HCT116 (cell line): ENCODE results near the gene PIAS4. TPM values are rescaled to one million over a fixed set of nuclear protein-coding genes. Genes with fewer than 3 reads are reported as not detected.

ENCODE experiments used
- ATAC-seq: fragments of 200-7000 bp; cut with Tn5 transposase; 2 replicates; pipeline ENCODE4 v1.9.1; 2020; ENCODE audit warnings: mild to moderate bottlenecking, moderate library complexity
- BruUV-seq: library from RNA; stranded (reverse); fragments of 400-500 nt; replicated peaks from 2 replicates; lab custom pipeline; 2021; lab: Mats Ljungman, UMichigan
- CTCF ChIA-PET: fragments of 300-600 bp; sonication (Branson Sonifier 250); formaldehyde crosslinking; loops from one replicate; lab custom pipeline; 2021; ENCODE audit warnings: antibody characterized with exemption; lab: Charles Lee
- POLR2A ChIA-PET: fragments of 300-600, 350-600 bp; sonication (Branson Sonifier 250); formaldehyde crosslinking; loops from one replicate; lab custom pipeline; 2021; ENCODE audit warnings: antibody characterized with exemption; lab: Charles Lee
- RAD21 ChIA-PET, 2 experiments: fragments of 300-600 bp; sonication (Branson Sonifier 250); formaldehyde crosslinking; loops; one replicate each; lab custom pipeline; 2023; ENCODE audit warnings: low total read pairs in 2 of 2; ENCODE audit not compliant: uncharacterized antibody in 2 of 2, unreplicated experiment in 2 of 2, low non-redundant PET in 1 of 2; lab: Charles Lee
- DNase-seq: peaks from one replicate; pipeline ENCODE4 v3.0.0-alpha.2; 2010; ENCODE audit warnings: low read depth, low spot score
- H2AFZ ChIP-seq: fragments of 200-600 bp; shearing (Covaris generic), sonication (generic); 2 replicates; pipeline ENCODE4 v1.6.1; 2017; ENCODE audit warnings: low read depth, mixed run types, mixed read lengths, antibody characterized with exemption, low read length; ENCODE audit not compliant: poor library complexity, severe bottlenecking
- H3K27ac ChIP-seq: 2 replicates; pipeline ENCODE4 v1.5.1; 2012; ENCODE audit warnings: low read depth, low read length
- H3K27me3 ChIP-seq: fragments of 200-600 bp; sonication (generic); 2 replicates; pipeline ENCODE4 v1.6.1; 2016; ENCODE audit warnings: mixed run types, low read length, mixed read lengths; ENCODE audit not compliant: insufficient read depth
- H3K36me3 ChIP-seq, 2 experiments: fragments of 200-500 bp in 1 of 2; fragments of 200-600 bp in 1 of 2; sonication (Bioruptor generic) in 1 of 2; sonication (generic) in 1 of 2; 2 replicates each; pipeline versions ENCODE4 v1.5.1 to v1.6.1; 2014 to 2016; ENCODE audit warnings: low read length in 2 of 2, inconsistent platforms in 1 of 2, mixed read lengths in 1 of 2, mixed run types in 1 of 2; ENCODE audit not compliant: insufficient read depth in 2 of 2, control insufficient read depth in 1 of 2
- H3K4me1 ChIP-seq, 2 experiments: fragments of 200-600 bp in 1 of 2; sonication (generic) in 1 of 2; 2 replicates each; pipeline versions ENCODE4 v1.5.1 to v1.6.1; 2012 to 2017; ENCODE audit warnings: low read length in 2 of 2, inconsistent platforms in 1 of 2, mild to moderate bottlenecking in 1 of 2, mixed read lengths in 1 of 2, mixed run types in 1 of 2, moderate library complexity in 1 of 2; ENCODE audit not compliant: insufficient read depth in 2 of 2, control insufficient read depth in 1 of 2
- H3K4me2 ChIP-seq: fragments of 200-600 bp; sonication (generic); 2 replicates; pipeline ENCODE4 v1.6.1; 2017; ENCODE audit warnings: mixed run types, low read length, mixed read lengths
- H3K4me3 ChIP-seq, 2 experiments: fragments of 200-600 bp in 1 of 2; sonication (generic) in 1 of 2; replicated peaks in 1 of 2; 2 replicates each; pipeline ENCODE4 v1.5.1; 2011 to 2016; ENCODE audit warnings: low read length in 2 of 2, control low read depth in 1 of 2, low read depth in 1 of 2, mild to moderate bottlenecking in 1 of 2, mixed read lengths in 1 of 2, mixed run types in 1 of 2
- H3K79me2 ChIP-seq: fragments of 200-600 bp; sonication (generic); 2 replicates; pipeline ENCODE4 v1.6.1; 2017; ENCODE audit warnings: mild to moderate bottlenecking, mixed run types, low read length, moderate library complexity, mixed read lengths; ENCODE audit not compliant: insufficient read depth
- H3K9ac ChIP-seq: fragments of 200-600 bp; sonication (generic); 2 replicates; pipeline ENCODE4 v1.6.1; 2016; ENCODE audit warnings: low read length, mixed read lengths
- H3K9me2 ChIP-seq: fragments of 200-600 bp; sonication (generic), shearing (Covaris generic); 2 replicates; pipeline ENCODE4 v1.6.1; 2017; ENCODE audit warnings: mixed run types, mild to moderate bottlenecking, moderate library complexity; ENCODE audit not compliant: insufficient read depth
- H3K9me3 ChIP-seq, 2 experiments: fragments of 200-500 bp in 1 of 2; fragments of 200-600 bp in 1 of 2; sonication (Bioruptor generic) in 1 of 2; sonication (generic) in 1 of 2; 2 replicates each; pipeline ENCODE4 v1.6.1; 2014 to 2017; ENCODE audit warnings: low read length in 2 of 2, mixed read lengths in 2 of 2, inconsistent platforms in 1 of 2, low read depth in 1 of 2, mild to moderate bottlenecking in 1 of 2, mixed run types in 1 of 2, moderate library complexity in 1 of 2; ENCODE audit not compliant: control insufficient read depth in 1 of 2, insufficient read depth in 1 of 2
- H4K20me1 ChIP-seq: fragments of 200-600 bp; sonication (generic), shearing (Covaris generic); 2 replicates; pipeline ENCODE4 v1.6.1; 2017; ENCODE audit warnings: mixed run types, mild to moderate bottlenecking, moderate library complexity; ENCODE audit not compliant: insufficient read depth
- EGR1 ChIP-seq: IDR thresholded peaks from 2 replicates; pipeline ENCODE4 v1.6.1; 2012; ENCODE audit warnings: low read depth
- ELF1 ChIP-seq: IDR thresholded peaks from 2 replicates; pipeline ENCODE4 v1.6.1; 2012; ENCODE audit warnings: low read depth, borderline replicate concordance
- EZH2 ChIP-seq: fragments of 200-600 bp; sonication (generic); IDR thresholded peaks from 2 replicates; pipeline ENCODE4 v1.6.1; 2017; ENCODE audit warnings: antibody characterized with exemption, mixed run types
- EZH2phosphoT487 ChIP-seq: fragments of 200-600 bp; IDR thresholded peaks from 2 replicates; pipeline ENCODE4 v1.6.1; 2018; ENCODE audit warnings: antibody characterized with exemption, borderline replicate concordance
- FOSL1 ChIP-seq: IDR thresholded peaks from 2 replicates; pipeline ENCODE4 v1.6.1; 2012; ENCODE audit warnings: low read depth
- JUND ChIP-seq: IDR thresholded peaks from 2 replicates; pipeline ENCODE4 v1.6.1; 2012
- POLR2AphosphoS5 ChIP-seq: IDR thresholded peaks from 2 replicates; pipeline ENCODE4 v1.6.1; 2011; ENCODE audit warnings: mild to moderate bottlenecking, low read depth, low read length, moderate library complexity
- REST ChIP-seq: IDR thresholded peaks from 2 replicates; pipeline ENCODE4 v1.6.1; 2012; ENCODE audit warnings: low read depth
- SIN3A ChIP-seq: IDR thresholded peaks from 2 replicates; pipeline ENCODE4 v1.6.1; 2012; ENCODE audit warnings: low read depth
- SP1 ChIP-seq: IDR thresholded peaks from 2 replicates; pipeline ENCODE4 v1.6.1; 2012; ENCODE audit warnings: low read depth
- SRF ChIP-seq: IDR thresholded peaks from 2 replicates; pipeline ENCODE4 v1.6.1; 2012; ENCODE audit warnings: low read depth
- TCF7L2 ChIP-seq: IDR thresholded peaks from 2 replicates; pipeline ENCODE4 v1.7.0; 2011; ENCODE audit warnings: borderline replicate concordance, inconsistent platforms; ENCODE audit not compliant: insufficient read depth, insufficient read length; ENCODE audit errors: extremely low read depth
- YY1 ChIP-seq: IDR thresholded peaks from 2 replicates; pipeline ENCODE4 v1.6.1; 2011; ENCODE audit warnings: low read length, low read depth, moderate library complexity, mild to moderate bottlenecking; ENCODE audit not compliant: insufficient replicate concordance; ENCODE audit errors: extremely low read depth
- ZNF274 ChIP-seq: fragments of 200-500 bp; sonication (Bioruptor generic); IDR thresholded peaks from 2 replicates; pipeline ENCODE4 v1.6.1; 2014; ENCODE audit warnings: mild to moderate bottlenecking, low read depth, low read length, inconsistent platforms
- intact Hi-C: fragments of 100-400 bp; cut with micrococcal nuclease; formaldehyde crosslinking; loops from 2 replicates; pipeline ENCODE4 v1.10.0; 2022
- total RNA-seq: library from RNA; stranded (reverse); gene quantifications from one replicate; pipeline ENCODE4 v1.2.1, GENCODE V29; 2021; ENCODE audit not compliant: unreplicated experiment

PIAS4 gene
- total RNA-seq, 1 experiment from 2014 or later = 28.4 TPM

- no peaks in the 10 kb centered on the region for H4K20me1 ChIP-seq
- ChIA-PET CTCF (no interaction called here), POLR2A (no interaction called here), RAD21 (no interaction called here)
- H3K9me3 ChIP-seq = no peaks in the 10 kb centered on the region
- no TSS peak for BruUV-seq
- DNase-seq = no peak
- H3K36me3 ChIP-seq = peaks cover 3 to 5% of the 10 kb centered on the region in 2 experiments; a peak in 3 of 4 replicates
- H3K79me2 ChIP-seq = peaks cover 75% of the 10 kb centered on the region
- intact Hi-C loops = no loop called here
- H3K9me2 ChIP-seq = no peaks in the 10 kb centered on the region
- ATAC-seq = peak; percentile 89
- TF ChIP-seq FOSL1 = no peak
- no peak for TF ChIP-seq ELF1
- H3K4me2 ChIP-seq = no peak overlapping the region
- H3K27ac ChIP-seq = no peak overlapping the region
- H3K27me3 ChIP-seq = no peaks in the 10 kb centered on the region
- no peak overlapping the region for H3K9ac ChIP-seq
- H2AFZ ChIP-seq = no peak overlapping the region
- no peak overlapping the region for H3K4me3 ChIP-seq
- H3K4me1 ChIP-seq = no peaks in the 10 kb centered on the region
Measured at GRCh38 chr19:4014541-4015491, 7.3 kb downstream of the PIAS4 start.

GRCh38 chr19:4015705-4016402 lies 8.3 kb downstream of the PIAS4 start:
- BruUV-seq = no TSS peak
- TF ChIP-seq EZH2phosphoT487 (no peak), FOSL1 (no peak), TCF7L2 (no peak), ELF1 (no peak), EGR1 (no peak), REST (no peak), EZH2 (no peak), JUND (no peak), SP1 (no peak), POLR2AphosphoS5 (no peak), ZNF274 (no peak), YY1 (no peak), SRF (no peak), SIN3A (no peak)

More at GRCh38 chr19:4015705-4016402, 8.3 kb downstream of the PIAS4 start:
- Histone ChIP-seq H4K20me1 (no peaks in the 10 kb centered on the region), H3K79me2 (peaks cover 73% of the 10 kb centered on the region), H3K4me3 (no peak overlapping the region), H3K9me2 (no peaks in the 10 kb centered on the region), H3K27me3 (no peaks in the 10 kb centered on the region), H3K27ac (no peak overlapping the region; the same call in 1 of the 2 replicates), H3K36me3 (peaks cover 3 to 5% of the 10 kb centered on the region in 2 experiments; a peak in 3 of 4 replicates), H3K9me3 (no peaks in the 10 kb centered on the region), H3K4me2 (no peak overlapping the region), H3K4me1 (no peaks in the 10 kb centered on the region), H3K9ac (no peak overlapping the region), H2AFZ (no peak overlapping the region)
- no peak for DNase-seq
- no peak for ATAC-seq
- intact Hi-C loops = no loop called here
- CTCF ChIA-PET = no interaction called here
- POLR2A ChIA-PET = no interaction called here
- RAD21 ChIA-PET = no interaction called here
